HEK293 (cell line): ENCODE results near the gene CDC14A.

Experiments
- CTCF ChIA-PET: fragments of 350-600 bp; formaldehyde crosslinking; extraction: SDS; loops from one replicate; lab custom pipeline; 2021; ENCODE audit warnings: antibody characterized with exemption; lab: Yijun Ruan, JAX
- POLR2A ChIA-PET: fragments of 300-600 bp; formaldehyde crosslinking; extraction: SDS; loops from one replicate; lab custom pipeline; 2020; ENCODE audit warnings: antibody characterized with exemption, inconsistent platforms; lab: Yijun Ruan, JAX
- H3K27ac ChIP-seq: fragments of 200-500 bp; sonication (Bioruptor generic); 2 replicates; pipeline ENCODE4 v1.5.1; 2014; ENCODE audit warnings: low read depth, low read length, control low read depth, inconsistent platforms; ENCODE audit errors: extremely low read depth
- H3K36me3 ChIP-seq, 2 experiments: fragments of 200-500 bp in 1 of 2; sonication (Bioruptor generic) in 1 of 2; 1 replicate in 1 of 2; 2 replicates in 1 of 2; pipeline ENCODE4 v1.5.1; 2014 to 2017; ENCODE audit warnings: inconsistent platforms in 2 of 2, low read length in 2 of 2; ENCODE audit not compliant: control insufficient read depth in 2 of 2, insufficient read depth in 1 of 2
- H3K4me1 ChIP-seq: fragments of 200-500 bp; sonication (Bioruptor generic); 2 replicates; pipeline ENCODE4 v1.5.1; 2014; ENCODE audit warnings: mild to moderate bottlenecking, low read length, inconsistent platforms; ENCODE audit not compliant: control insufficient read depth, insufficient read depth
- H3K4me3 ChIP-seq: 2 replicates; pipeline ENCODE4 v1.5.1; 2011; ENCODE audit warnings: low read depth, mild to moderate bottlenecking, control low read depth, low read length, moderate library complexity
- H3K9me3 ChIP-seq: fragments of 200-500 bp; sonication (Bioruptor generic); 2 replicates; pipeline ENCODE4 v1.5.1; 2014; ENCODE audit warnings: low read depth, low read length, inconsistent platforms; ENCODE audit not compliant: control insufficient read depth, insufficient read depth
- FEZF1 ChIP-seq: fragments of 450-650 bp; formaldehyde crosslinking; IDR thresholded peaks from 2 replicates; pipeline ENCODE4 v1.5.1; 2016; ENCODE audit warnings: missing biosample characterization, missing genetic modification characterization
- GLI4 ChIP-seq: fragments of 450-650 bp; formaldehyde crosslinking; IDR thresholded peaks from 2 replicates; pipeline ENCODE4 v1.5.1; 2016; ENCODE audit warnings: missing biosample characterization, missing genetic modification characterization
- IKZF3 ChIP-seq: fragments of 450-650 bp; IDR thresholded peaks from 2 replicates; pipeline ENCODE4 v1.5.0; 2018; ENCODE audit warnings: missing biosample characterization, mild to moderate bottlenecking, missing genetic modification characterization, moderate library complexity
- KLF1 ChIP-seq: fragments of 450-650 bp; formaldehyde crosslinking; IDR thresholded peaks from 2 replicates; pipeline ENCODE4 v1.5.1; 2016; ENCODE audit warnings: missing biosample characterization, missing genetic modification characterization
- KLF17 ChIP-seq: fragments of 450-650 bp; formaldehyde crosslinking; IDR thresholded peaks from 2 replicates; pipeline ENCODE4 v1.5.1; 2016; ENCODE audit warnings: missing biosample characterization, missing genetic modification characterization
- REPIN1 ChIP-seq: fragments of 450-650 bp; formaldehyde crosslinking; IDR thresholded peaks from 2 replicates; pipeline ENCODE4 v1.5.1; 2017; ENCODE audit warnings: missing biosample characterization, missing genetic modification characterization, low read depth
- SP2 ChIP-seq: fragments of 450-650 bp; formaldehyde crosslinking; IDR thresholded peaks from 2 replicates; pipeline ENCODE4 v1.5.1; 2016; ENCODE audit warnings: missing biosample characterization, missing genetic modification characterization
- SP7 ChIP-seq: fragments of 450-650 bp; formaldehyde crosslinking; IDR thresholded peaks from 2 replicates; pipeline ENCODE4 v1.5.1; 2016; ENCODE audit warnings: missing biosample characterization, missing genetic modification characterization
- TCF7L2 ChIP-seq: IDR thresholded peaks from 2 replicates; pipeline ENCODE4 v1.6.1; 2011; ENCODE audit warnings: low read depth, mild to moderate bottlenecking, inconsistent platforms, low read length, moderate library complexity, borderline replicate concordance
- WT1 ChIP-seq: fragments of 450-650 bp; formaldehyde crosslinking; IDR thresholded peaks from 2 replicates; pipeline ENCODE4 v1.5.1; 2016; ENCODE audit warnings: missing biosample characterization, missing genetic modification characterization
- ZBTB21 ChIP-seq: fragments of 450-650 bp; formaldehyde crosslinking; IDR thresholded peaks from 2 replicates; pipeline ENCODE4 v1.5.1; 2017; ENCODE audit warnings: missing biosample characterization, missing genetic modification characterization
- ZBTB26 ChIP-seq: fragments of 450-650 bp; formaldehyde crosslinking; optimal IDR thresholded peaks from 2 replicates; pipeline ENCODE3; 2016; ENCODE audit warnings: missing biosample characterization, mild to moderate bottlenecking, missing genetic modification characterization
- ZEB2 ChIP-seq: fragments of 450-650 bp; formaldehyde crosslinking; IDR thresholded peaks from 2 replicates; pipeline ENCODE4 v1.5.1; 2016; ENCODE audit warnings: missing biosample characterization, missing genetic modification characterization
- ZIC2 ChIP-seq: fragments of 450-650 bp; formaldehyde crosslinking; IDR thresholded peaks from 2 replicates; pipeline ENCODE4 v1.5.1; 2016; ENCODE audit warnings: missing biosample characterization, missing genetic modification characterization
- ZNF10 ChIP-seq: fragments of 450-650 bp; formaldehyde crosslinking; IDR thresholded peaks from 2 replicates; pipeline ENCODE4 v1.5.1; 2017; ENCODE audit warnings: missing biosample characterization, missing genetic modification characterization
- ZNF138 ChIP-seq: fragments of 450-650 bp; formaldehyde crosslinking; IDR thresholded peaks from 2 replicates; pipeline ENCODE4 v1.5.1; 2016; ENCODE audit warnings: missing biosample characterization, missing genetic modification characterization, borderline replicate concordance
- ZNF140 ChIP-seq: fragments of 450-650 bp; formaldehyde crosslinking; IDR thresholded peaks from 2 replicates; pipeline ENCODE4 v1.5.1; 2016; ENCODE audit warnings: missing biosample characterization, missing genetic modification characterization
- ZNF16 ChIP-seq: fragments of 450-650 bp; formaldehyde crosslinking; IDR thresholded peaks from 2 replicates; pipeline ENCODE4 v1.5.1; 2016; ENCODE audit warnings: low read depth, missing biosample characterization, missing genetic modification characterization
- ZNF324 ChIP-seq: fragments of 450-650 bp; formaldehyde crosslinking; IDR thresholded peaks from 2 replicates; pipeline ENCODE4 v1.5.1; 2016; ENCODE audit warnings: missing biosample characterization, missing genetic modification characterization
- ZNF341 ChIP-seq: fragments of 450-650 bp; formaldehyde crosslinking; IDR thresholded peaks from 2 replicates; pipeline ENCODE4; 2016; ENCODE audit warnings: low read depth, missing biosample characterization, missing genetic modification characterization
- ZNF354C ChIP-seq: fragments of 450-650 bp; formaldehyde crosslinking; IDR thresholded peaks from 2 replicates; pipeline ENCODE4 v1.5.1; 2016; ENCODE audit warnings: missing biosample characterization, missing genetic modification characterization, low read depth, borderline replicate concordance
- ZNF394 ChIP-seq: fragments of 450-650 bp; formaldehyde crosslinking; IDR thresholded peaks from 2 replicates; pipeline ENCODE4 v1.5.1; 2016; ENCODE audit warnings: missing biosample characterization, missing genetic modification characterization, mild to moderate bottlenecking, moderate library complexity, borderline replicate concordance
- ZNF423 ChIP-seq: fragments of 450-650 bp; formaldehyde crosslinking; IDR thresholded peaks from 2 replicates; pipeline ENCODE4 v1.5.1; 2016; ENCODE audit warnings: missing biosample characterization, missing genetic modification characterization
- ZNF513 ChIP-seq: fragments of 450-650 bp; IDR thresholded peaks from 2 replicates; pipeline ENCODE4 v1.5.1; 2018; ENCODE audit warnings: missing biosample characterization, missing genetic modification characterization
- ZNF514 ChIP-seq: fragments of 450-650 bp; formaldehyde crosslinking; IDR thresholded peaks from 2 replicates; pipeline ENCODE4 v1.5.1; 2016; ENCODE audit warnings: missing biosample characterization, missing genetic modification characterization
- ZNF544 ChIP-seq: fragments of 450-650 bp; formaldehyde crosslinking; IDR thresholded peaks from 2 replicates; pipeline ENCODE4 v1.5.0; 2017; ENCODE audit warnings: missing biosample characterization, missing genetic modification characterization
- ZNF610 ChIP-seq: fragments of 450-650 bp; formaldehyde crosslinking; IDR thresholded peaks from 2 replicates; pipeline ENCODE4 v1.5.1; 2016; ENCODE audit warnings: missing biosample characterization, missing genetic modification characterization, borderline replicate concordance
- ZNF621 ChIP-seq: fragments of 450-650 bp; formaldehyde crosslinking; IDR thresholded peaks from 2 replicates; pipeline ENCODE4 v1.5.1; 2017; ENCODE audit warnings: missing biosample characterization, missing genetic modification characterization
- ZNF654 ChIP-seq: fragments of 450-650 bp; formaldehyde crosslinking; IDR thresholded peaks from 2 replicates; pipeline ENCODE4 v1.5.1; 2016; ENCODE audit warnings: low read depth, missing biosample characterization, missing genetic modification characterization
- ZSCAN30 ChIP-seq: fragments of 450-650 bp; IDR thresholded peaks from 2 replicates; pipeline ENCODE4 v1.5.1; 2018; ENCODE audit warnings: missing biosample characterization, mild to moderate bottlenecking, missing genetic modification characterization, moderate library complexity
- TF ChIP-seq, protein P1 (sequence below): fragments of 450-650 bp; formaldehyde crosslinking; IDR thresholded peaks from 2 replicates; pipeline ENCODE4 v1.5.1; 2016; ENCODE audit warnings: missing biosample characterization, missing genetic modification characterization

CDC14A gene

GRCh38 chr1:100462326-100463025 is 110.2 kb downstream of the CDC14A start:
- H3K9me3 ChIP-seq, result no peaks in the 10 kb centered on the region
- POLR2A ChIA-PET, result no interaction called here
- CTCF ChIA-PET, result interaction anchor here (0.5 to 12.4 kb wide), 6 partner anchors 7 to 425 kb away, joined by 3 to 162 read pairs (median 4); partner anchors contain the start of gene CDC14A
- H3K4me1 ChIP-seq, result no peaks in the 10 kb centered on the region
- no peak overlapping the region for H3K27ac ChIP-seq
- no peaks in the 10 kb centered on the region for H3K36me3 ChIP-seq
- H3K4me3 ChIP-seq, result no peak overlapping the region
- TF ChIP-seq TCF7L2 (no peak), ZIC2 (tag by site-specific recombination) (no peak), ZNF138 (tag by site-specific recombination) (no peak), ZBTB26 (tag by site-specific recombination) (no peak), WT1 (tag by site-specific recombination) (no peak), ZEB2 (no peak), ZNF621 (no peak), ZNF140 (no peak), KLF1 (no peak), ZBTB21 (no peak), ZNF10 (no peak), ZNF423 (tag by site-specific recombination) (no peak), SP7 (tag by site-specific recombination) (no peak), ZNF324 (tag by site-specific recombination) (no peak), ZNF513 (tag by site-specific recombination) (no peak), ZNF610 (tag by site-specific recombination) (no peak)

DNA sequence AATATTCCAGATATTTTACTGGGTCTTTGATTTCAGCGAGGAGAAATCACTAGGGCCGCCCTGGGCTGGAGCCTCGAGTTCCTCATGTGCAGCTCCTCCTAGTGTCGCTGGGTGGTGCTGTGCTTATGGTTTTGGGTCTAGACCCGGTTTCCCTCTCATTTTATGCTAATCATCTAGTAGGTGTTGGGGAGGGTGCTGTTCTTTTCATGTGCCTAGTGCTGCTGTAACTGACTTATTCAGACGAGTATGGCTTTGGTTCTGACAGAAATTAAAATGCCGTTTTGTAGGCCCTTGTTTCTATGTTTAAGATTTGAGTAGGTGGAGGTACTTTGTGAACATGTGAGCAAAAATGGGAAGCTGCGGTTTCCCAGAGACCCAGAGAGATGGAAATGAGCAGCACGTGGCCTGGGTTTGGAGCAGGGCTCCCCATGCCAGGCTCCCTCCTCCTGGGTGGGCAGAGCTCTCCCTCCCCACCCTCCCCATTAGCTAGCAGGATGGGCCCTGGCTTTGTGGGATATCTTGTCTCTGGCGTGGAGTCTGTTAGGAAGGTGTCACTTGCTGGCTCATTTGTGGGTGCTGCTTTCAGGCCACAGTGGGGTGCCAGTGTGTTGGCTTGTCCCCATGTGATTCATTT is 111.6 kb downstream of the CDC14A start:
- ChIA-PET POLR2A (no interaction called here), CTCF (interaction anchor here (0.5 to 12.4 kb wide), 22 partner anchors 9 to 1134 kb away, joined by 3 to 162 read pairs (median 4); partner anchors contain the start of gene CDC14A)
- H3K4me1 ChIP-seq, result no peaks in the 10 kb centered on the region
- H3K9me3 ChIP-seq, result no peaks in the 10 kb centered on the region
- no peak overlapping the region for H3K4me3 ChIP-seq
- H3K36me3 ChIP-seq, result peaks cover 0 to 3% of the 10 kb centered on the region in 2 experiments; a peak in 1 of 3 replicates
- no peak overlapping the region for H3K27ac ChIP-seq
- TF ChIP-seq ZNF654 (tag by site-specific recombination), result peak; percentile 74
- TF ChIP-seq REPIN1 (tag by site-specific recombination), result no peak
- TF ChIP-seq ZNF16 (tag by site-specific recombination), result no peak
- TF ChIP-seq ZNF544 (tag by site-specific recombination), result no peak
- no peak for TF ChIP-seq ZNF354C (tag by site-specific recombination)
- peak; percentile 44; the same call in 1 of the 2 replicates for TF ChIP-seq FEZF1 (tag by site-specific recombination)
- 0 out of 2 replicates have a peak, but pooled peaks have one; percentile 19 for TF ChIP-seq KLF17 (tag by site-specific recombination)
- TF ChIP-seq ZNF138 (tag by site-specific recombination), result no peak
- no peak for TF ChIP-seq SP2 (tag by site-specific recombination)
- TF ChIP-seq IKZF3 (tag by site-specific recombination), result no peak
- TF ChIP-seq ZNF394 (tag by site-specific recombination), result no peak
- no peak for TF ChIP-seq ZNF514
- TF ChIP-seq, protein P1, sequence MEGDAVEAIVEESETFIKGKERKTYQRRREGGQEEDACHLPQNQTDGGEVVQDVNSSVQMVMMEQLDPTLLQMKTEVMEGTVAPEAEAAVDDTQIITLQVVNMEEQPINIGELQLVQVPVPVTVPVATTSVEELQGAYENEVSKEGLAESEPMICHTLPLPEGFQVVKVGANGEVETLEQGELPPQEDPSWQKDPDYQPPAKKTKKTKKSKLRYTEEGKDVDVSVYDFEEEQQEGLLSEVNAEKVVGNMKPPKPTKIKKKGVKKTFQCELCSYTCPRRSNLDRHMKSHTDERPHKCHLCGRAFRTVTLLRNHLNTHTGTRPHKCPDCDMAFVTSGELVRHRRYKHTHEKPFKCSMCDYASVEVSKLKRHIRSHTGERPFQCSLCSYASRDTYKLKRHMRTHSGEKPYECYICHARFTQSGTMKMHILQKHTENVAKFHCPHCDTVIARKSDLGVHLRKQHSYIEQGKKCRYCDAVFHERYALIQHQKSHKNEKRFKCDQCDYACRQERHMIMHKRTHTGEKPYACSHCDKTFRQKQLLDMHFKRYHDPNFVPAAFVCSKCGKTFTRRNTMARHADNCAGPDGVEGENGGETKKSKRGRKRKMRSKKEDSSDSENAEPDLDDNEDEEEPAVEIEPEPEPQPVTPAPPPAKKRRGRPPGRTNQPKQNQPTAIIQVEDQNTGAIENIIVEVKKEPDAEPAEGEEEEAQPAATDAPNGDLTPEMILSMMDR (tag by site-specific recombination), result peak; percentile 64; the same call in 1 of the 2 replicates
- TF ChIP-seq ZNF341 (tag by site-specific recombination), result peak; percentile 48; the same call in 1 of the 2 replicates
- peak; percentile 8; the same call in 1 of the 2 replicates for TF ChIP-seq ZSCAN30 (tag by site-specific recombination)
- TF ChIP-seq GLI4 (tag by site-specific recombination), result no peak
